GM06990 (cell line): ENCODE measurements around the gene JPH3.

Experiments
- DNase-seq: peaks from one replicate; pipeline ENCODE4 v3.0.0-alpha.2; 2011; ENCODE audit not compliant: insufficient read length; ENCODE audit errors: extremely low read depth
- H3K27me3 ChIP-seq: replicated peaks from 2 replicates; pipeline ENCODE4 v1.6.0; 2011; ENCODE audit warnings: low read length; ENCODE audit not compliant: control insufficient read depth, insufficient read depth
- H3K36me3 ChIP-seq: 2 replicates; pipeline ENCODE4 v1.5.1; 2011; ENCODE audit warnings: low read length; ENCODE audit not compliant: control insufficient read depth, insufficient read depth
- H3K4me3 ChIP-seq: replicated peaks from 2 replicates; pipeline ENCODE4 v1.5.1; 2011; ENCODE audit warnings: low read depth, mild to moderate bottlenecking, control low read depth, low read length
- CTCF ChIP-seq: IDR thresholded peaks from 2 replicates; pipeline ENCODE4 v1.5.1; 2011; ENCODE audit warnings: low read length, control low read depth, mild to moderate bottlenecking, inconsistent platforms; ENCODE audit not compliant: insufficient read depth, poor library complexity, severe bottlenecking

Gene JPH3

GRCh38 chr16:87602001-87602775 is at the start of gene JPH3:
JPH3 (plus strand) TSS chr16:87602508; CDS start chr16:87603147, 639 bp downstream.
- no peaks in the 10 kb centered on the region for H3K36me3 ChIP-seq
- TF ChIP-seq CTCF, result no peak
- no peak within 1 kb of the TSS for H3K4me3 ChIP-seq
- no peak for DNase-seq
- H3K27me3 ChIP-seq, result peaks cover 1% of the 10 kb centered on the region

- no peaks in the 10 kb centered on the region; the same call in 1 of the 2 replicates for H3K27me3 ChIP-seq
- TF ChIP-seq CTCF, result no peak
- DNase-seq, result no peak
- no peaks in the 10 kb centered on the region for H3K36me3 ChIP-seq
- H3K4me3 ChIP-seq, result no peak overlapping the region
Observed at GRCh38 chr16:87552772-87553573, 49.3 kb upstream of the JPH3 start.

- TF ChIP-seq CTCF, result no peak
- H3K36me3 ChIP-seq, result no peaks in the 10 kb centered on the region
- H3K4me3 ChIP-seq, result no peak overlapping the region
- no peak for DNase-seq
- H3K27me3 ChIP-seq, result no peaks in the 10 kb centered on the region; the same call in 1 of the 2 replicates
Observed at GRCh38 chr16:87554754-87555427, 47.4 kb upstream of the JPH3 start.

GRCh38 chr16:87555647-87556046 is 46.7 kb upstream of the JPH3 start:
- no peaks in the 10 kb centered on the region; the same call in 1 of the 2 replicates for H3K27me3 ChIP-seq
- no peak for TF ChIP-seq CTCF
- no peak for DNase-seq
- H3K4me3 ChIP-seq, result no peak overlapping the region
- no peaks in the 10 kb centered on the region for H3K36me3 ChIP-seq

- Histone ChIP-seq H3K4me3 (no peak overlapping the region), H3K27me3 (no peaks in the 10 kb centered on the region; the same call in 1 of the 2 replicates), H3K36me3 (no peaks in the 10 kb centered on the region)
- DNase-seq, result no peak
- no peak for TF ChIP-seq CTCF
Observed at GRCh38 chr16:87556941-87557459, 45.3 kb upstream of the JPH3 start.
